Sciatic nerve (tissue), 2 donors: ENCODE data around the gene CDC14B. TPM values are rescaled to one million over a fixed set of nuclear protein-coding genes. Genes with fewer than 3 reads are reported as not detected.
"Not testable (repeated sequence)": the region's sequence is repeated elsewhere in the genome, so short reads cannot be mapped to it uniquely, and the experiment has no call there.

ENCODE experiments used
- ATAC-seq: fragments of 200-7000 bp; cut with Tn5 transposase; one replicate; pipeline ENCODE4 v1.9.1; 2020; ENCODE audit warnings: mild to moderate bottlenecking, moderate library complexity
- DNase-seq: peaks from one replicate; pipeline ENCODE4 v3.0.0-alpha.2; 2020; ENCODE audit warnings: low spot score
- intact Hi-C: fragments of 100-400 bp; cut with DNase I; formaldehyde crosslinking; loops from one replicate; pipeline ENCODE4 v1.14.2; 2022
- total RNA-seq: library from RNA; stranded (reverse); fragmentation: NEBNext Ultra II Directional; extraction: Animal tissue kit (Norgen Biotek cat#: 25700); gene quantifications from one replicate; pipeline ENCODE4 v1.2.1, GENCODE V29; 2021
- donor health status: DM: no; HTN: no; CAD: no.
- donor health status: DM: no; HTN: no; CAD: no.

CDC14B gene
- total RNA-seq, 1 donor from 2014 or later, result 45.1 TPM

DNA sequence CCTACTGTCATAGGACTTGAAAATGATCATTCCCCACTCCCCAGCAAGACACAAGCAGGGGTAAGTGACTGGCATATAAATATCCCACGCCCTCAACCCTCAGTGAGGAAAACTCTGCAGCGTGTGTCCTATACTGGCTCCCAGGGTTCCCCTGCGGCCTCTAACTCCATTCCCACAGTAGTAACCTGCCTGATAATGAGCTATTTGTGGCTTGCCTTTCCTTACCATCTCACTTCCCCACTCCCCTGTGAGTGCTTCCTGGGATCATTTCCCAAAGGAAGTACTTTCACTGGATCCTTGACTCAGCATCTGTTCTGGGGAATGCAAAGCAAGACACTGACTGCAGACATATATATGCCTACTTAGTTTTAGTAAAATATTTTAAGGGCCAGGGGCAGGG is 14.3 kb downstream of the CDC14B start:
- DNase-seq (no peak), ATAC-seq (no peak)
- intact Hi-C loops, result no loop called here

DNA sequence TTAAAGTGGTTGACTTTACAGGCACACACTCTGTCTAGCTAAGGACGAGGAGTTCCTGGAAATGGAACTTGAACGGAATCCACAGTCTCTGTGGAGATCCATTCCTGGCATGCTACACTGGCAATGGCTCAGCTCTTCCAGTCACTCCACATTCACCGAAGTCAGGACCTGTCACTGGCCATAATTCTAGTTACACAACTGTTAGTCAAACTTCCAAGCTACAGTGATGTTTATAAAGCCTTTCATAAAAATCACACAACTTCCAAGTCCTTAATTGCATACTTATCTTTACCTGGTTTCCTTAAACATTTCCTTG is 15.7 kb downstream of the CDC14B start:
- no peak for DNase-seq
- peak; percentile 93 for ATAC-seq
- intact Hi-C loops, result no loop called here

DNA sequence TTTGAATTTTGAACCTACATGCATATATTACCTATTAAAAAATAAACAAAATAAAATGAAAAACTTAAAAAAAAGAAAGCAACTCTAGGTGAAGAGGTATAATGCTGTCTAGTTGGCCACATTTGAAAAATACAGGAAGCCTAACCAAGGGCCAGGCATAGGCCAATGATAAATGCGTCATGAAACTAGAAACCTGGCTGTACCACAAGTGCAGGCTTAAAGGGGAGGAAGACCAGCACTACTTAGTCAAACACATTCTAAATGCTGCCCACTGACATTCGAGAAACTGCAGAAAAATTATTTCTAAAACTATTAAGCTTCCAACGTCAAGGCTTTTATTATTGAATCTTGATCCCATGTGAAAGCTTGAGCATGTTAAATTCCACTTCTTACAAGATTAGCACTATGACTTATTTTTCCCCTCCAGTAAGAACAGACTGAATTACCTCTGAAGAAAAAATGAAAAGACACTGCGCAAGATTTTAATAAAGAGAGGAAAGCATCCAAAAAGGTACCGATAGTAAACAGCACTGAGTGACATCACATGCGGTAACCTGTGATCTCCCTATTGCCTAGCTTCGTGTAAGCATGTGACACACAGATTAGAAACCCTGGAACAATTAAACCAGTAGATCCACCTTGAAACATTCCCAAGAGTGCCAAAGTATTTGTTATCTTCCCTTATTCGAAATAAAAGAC is 16.2 kb downstream of the CDC14B start:
- DNase-seq (no peak), ATAC-seq (peak; percentile 79)
- intact Hi-C loops, result no loop called here

DNA sequence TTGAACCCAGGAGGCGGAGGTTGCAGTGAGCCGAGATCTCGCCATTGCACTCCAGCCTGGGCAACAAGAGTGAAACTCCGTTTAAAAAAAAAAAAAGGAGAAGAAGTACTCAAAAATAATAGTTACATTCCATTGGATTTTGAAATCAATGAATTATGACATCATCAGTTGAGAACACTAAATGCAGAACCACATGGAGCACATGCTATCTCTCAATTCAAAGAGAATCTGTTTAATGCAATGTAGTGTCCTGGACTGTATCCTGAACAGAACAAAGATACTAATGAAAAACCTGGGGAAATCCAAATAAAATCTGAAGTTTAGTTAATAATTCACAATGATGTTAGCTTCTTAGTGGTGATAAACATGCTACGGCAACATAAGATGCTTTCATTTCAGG is 20.3 kb downstream of the CDC14B start:
- no peak for ATAC-seq
- intact Hi-C loops, result no loop called here
- no peak for DNase-seq

DNA sequence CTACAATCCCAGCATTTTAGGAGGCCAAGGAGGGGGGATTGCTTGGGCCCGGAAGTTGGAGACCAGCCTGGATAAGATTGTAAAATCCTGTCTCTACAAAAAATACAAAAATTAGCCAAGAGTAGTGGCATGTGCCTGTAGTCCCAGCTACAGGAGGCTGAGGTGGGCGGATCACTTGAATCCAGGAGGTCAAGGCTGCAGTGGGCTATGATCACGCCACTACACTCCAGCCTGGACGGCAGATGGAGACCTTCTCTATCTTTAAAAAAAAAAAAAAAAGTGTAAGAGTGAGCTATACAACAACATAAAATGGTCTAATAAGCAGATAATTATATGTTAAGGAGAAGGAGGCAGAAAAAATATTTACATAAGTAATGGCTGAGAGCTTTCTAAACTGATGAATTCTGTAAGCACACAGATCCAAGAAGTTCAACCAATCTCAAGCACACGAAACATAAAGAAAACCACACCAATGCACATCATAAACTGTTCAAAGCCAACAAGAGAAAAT is 23.0 kb downstream of the CDC14B start:
- intact Hi-C loops, result no loop called here
- ATAC-seq, result no peak
- DNase-seq, result no peak

DNA sequence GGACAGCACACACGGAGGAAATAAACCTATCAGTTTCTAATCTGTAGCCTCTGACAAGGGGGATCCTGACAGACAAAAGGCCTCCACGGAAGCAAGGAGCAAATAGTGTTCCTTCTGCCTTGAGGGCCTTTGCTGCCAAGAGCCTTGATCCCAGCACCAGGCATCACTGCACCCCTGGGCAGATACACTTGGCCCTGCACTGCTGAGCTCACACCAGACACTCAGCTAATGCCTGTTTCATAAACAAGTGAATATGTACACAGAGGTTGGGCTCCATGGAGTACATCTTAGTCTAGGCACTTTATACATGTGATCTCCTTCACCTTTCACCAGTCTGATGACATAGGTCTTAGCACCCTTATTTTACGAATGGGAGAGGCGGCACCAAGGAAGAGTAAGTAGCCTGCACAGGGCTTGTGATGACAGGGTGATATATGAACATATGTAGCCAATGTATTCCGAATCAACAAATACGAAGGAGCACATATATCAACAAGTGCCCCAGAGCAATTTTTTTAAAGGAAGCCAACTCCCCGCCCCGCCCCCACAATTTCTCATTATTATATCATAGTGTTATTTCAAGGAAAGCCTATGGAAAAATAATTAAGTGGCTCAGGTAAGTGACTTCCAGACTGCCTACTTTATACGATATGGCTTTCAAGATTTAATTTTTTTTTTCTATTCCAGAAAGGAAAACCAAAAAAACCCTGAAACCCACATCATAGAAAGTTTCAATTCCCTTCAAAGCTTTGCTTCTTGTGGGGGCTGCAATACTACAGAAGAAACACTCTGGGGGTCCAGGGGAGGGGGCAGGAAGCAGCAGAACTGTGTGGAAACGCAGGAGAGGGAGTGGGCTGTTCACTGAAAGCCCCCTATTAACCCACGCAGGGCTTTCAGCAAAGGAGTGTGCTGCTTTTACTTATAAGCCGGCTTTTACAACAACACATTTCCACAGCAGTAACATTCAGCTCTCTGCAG is 32.0 kb downstream of the CDC14B start:
- ATAC-seq, result no peak
- intact Hi-C loops, result no loop called here
- no peak for DNase-seq

DNA sequence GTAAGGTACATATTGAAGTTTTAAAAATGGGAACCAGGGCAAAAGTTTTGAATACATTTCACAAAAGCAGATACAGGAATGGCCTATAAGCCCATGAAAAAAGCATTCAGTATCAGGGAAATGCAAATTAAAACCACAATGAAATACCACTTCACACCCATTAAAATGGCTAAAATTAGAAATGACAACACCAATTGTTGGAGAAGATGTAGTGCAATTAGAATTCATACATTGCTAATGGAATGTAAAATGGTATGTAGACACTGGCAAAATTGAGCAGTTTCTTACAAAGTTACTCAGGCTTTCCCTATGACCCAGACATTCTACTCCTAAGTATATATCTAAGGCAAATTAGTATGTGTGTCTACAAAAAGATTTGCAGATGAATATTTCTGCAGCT is 34.2 kb downstream of the CDC14B start:
- DNase-seq, result no peak
- no peak for ATAC-seq
- intact Hi-C loops, result no loop called here

DNA sequence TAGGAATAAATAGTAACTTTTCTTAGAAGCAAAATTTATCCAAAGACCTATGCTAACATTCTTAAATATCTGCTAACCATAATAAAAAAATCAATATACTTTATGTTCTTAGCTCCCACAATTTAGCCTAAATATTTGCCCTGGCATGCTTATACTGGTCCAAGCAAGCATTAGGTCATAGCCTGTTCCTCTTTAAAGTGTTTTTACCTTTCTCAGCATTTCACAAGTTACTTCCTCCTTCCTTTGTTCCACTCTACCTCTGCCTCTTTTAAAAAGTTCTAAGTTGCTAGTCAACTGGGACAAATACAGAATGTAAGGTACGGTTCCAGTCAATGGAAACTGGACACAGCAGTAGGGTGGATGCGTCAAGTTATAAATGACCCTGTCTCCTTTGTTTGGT is 37.4 kb downstream of the CDC14B start:
- ATAC-seq, intact Hi-C loops, DNase-seq: not testable (repeated sequence)

DNA sequence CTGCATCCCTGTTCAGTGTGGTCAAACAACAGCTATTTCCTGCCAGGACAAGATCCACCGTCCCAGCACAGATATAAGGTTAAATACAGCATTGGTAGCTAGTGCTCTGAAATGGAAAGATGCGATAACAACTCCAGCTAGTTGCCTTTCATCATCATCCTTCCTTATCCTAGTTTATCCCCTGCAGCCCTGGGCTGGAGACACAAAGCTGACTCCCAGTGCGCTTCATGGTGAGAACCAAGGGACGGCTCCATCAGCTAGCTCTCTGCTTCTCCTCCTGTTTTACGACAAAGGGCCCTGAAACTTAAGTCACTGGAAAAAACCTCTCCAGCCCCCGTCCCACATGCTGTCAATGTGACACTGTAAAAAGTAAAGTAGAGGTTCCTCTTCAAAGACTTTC is 37.9 kb downstream of the CDC14B start:
- no peak for ATAC-seq
- DNase-seq, result no peak
- intact Hi-C loops, result no loop called here

DNA sequence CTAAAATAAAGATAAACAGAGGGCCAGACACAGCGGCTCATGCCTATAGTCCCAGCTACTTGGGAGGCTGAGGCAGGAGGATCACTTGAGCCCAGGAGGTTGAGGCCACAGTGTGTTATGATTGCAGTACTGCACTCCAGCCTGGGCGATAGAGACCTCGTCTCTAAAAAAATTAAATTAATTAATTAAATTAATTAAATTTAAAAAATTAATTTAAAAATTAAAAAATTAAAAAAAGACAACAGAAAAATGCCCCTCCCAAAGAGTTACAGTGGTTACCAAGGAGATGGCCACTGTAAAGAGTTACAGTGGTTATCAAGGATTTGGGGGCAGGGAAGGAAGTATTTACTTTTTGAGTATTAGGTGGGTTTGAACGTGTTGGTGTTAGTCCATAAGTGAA is 38.3 kb downstream of the CDC14B start:
- ATAC-seq (no peak), DNase-seq (no peak)
- intact Hi-C loops, result no loop called here

DNA sequence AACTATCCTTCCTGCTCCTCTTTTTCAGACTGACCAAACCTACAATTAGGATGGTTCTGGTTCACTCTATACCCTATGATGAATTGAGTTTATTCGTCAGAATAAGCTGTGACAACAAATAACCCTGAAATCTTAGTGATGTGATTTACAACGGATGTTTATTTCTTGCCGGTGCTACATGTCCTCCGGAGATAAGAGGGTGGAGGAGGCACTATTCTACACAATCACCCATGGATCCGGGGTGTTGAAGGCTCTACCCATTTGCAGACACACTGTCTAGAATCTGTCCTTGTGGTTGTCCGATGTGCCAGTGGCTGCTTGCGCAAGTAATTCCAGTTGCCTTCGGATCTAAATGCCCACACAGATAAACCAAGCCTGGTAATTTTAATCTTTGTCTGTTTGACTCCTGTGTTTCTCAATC is 44.7 kb downstream of the CDC14B start:
- intact Hi-C loops, result no loop called here
- no peak for ATAC-seq

DNA sequence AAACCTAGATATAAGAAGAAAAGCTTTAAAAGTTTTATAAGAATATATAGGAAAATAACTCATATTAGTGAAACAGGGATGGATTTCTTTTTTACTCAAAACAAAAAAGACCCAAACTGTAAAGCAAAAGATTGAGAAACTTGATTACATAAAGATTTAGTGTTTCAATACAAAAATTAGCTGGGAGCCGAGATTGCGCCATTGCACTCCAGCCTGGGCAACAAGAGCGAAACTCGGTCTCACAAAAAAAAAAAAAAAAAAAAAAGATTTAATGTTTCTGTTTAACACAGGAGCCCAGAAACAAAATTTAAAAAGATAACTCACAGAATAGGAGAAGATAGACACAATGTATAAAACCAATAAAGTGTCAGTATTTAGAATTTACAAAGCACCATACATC is 45.2 kb downstream of the CDC14B start:
- ATAC-seq (no peak), DNase-seq (no peak)
- intact Hi-C loops, result no loop called here

More for the DNA sequence above, 44.7 kb downstream of the CDC14B start:
- DNase-seq, result no peak

DNA sequence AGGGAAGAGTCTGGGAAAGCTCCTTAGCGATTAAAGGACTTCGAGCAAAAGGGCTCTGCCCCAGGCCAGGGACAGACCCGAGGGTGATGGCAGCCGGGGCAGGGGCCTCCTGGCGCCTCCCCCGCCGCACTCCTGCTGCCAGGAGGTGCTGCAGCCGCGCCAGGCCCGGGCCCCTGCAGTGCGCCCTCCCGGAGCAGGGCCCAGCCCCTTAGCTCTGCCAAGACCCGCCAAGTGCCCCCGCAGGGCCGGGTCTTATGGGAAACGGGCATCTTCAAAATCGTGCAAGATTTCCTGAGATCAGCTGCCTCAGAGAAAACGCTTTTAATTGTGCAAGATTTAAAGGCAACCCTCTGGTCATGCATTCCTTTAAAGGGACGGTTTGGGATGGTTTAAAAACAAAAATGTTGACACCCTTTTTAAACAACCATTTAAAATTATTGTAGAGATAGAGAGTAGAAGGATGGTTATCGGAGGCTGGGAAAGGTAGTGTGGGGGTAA is 52.4 kb downstream of the CDC14B start:
- intact Hi-C loops, result no loop called here
- ATAC-seq (peak; percentile 67), DNase-seq (no peak)

DNA sequence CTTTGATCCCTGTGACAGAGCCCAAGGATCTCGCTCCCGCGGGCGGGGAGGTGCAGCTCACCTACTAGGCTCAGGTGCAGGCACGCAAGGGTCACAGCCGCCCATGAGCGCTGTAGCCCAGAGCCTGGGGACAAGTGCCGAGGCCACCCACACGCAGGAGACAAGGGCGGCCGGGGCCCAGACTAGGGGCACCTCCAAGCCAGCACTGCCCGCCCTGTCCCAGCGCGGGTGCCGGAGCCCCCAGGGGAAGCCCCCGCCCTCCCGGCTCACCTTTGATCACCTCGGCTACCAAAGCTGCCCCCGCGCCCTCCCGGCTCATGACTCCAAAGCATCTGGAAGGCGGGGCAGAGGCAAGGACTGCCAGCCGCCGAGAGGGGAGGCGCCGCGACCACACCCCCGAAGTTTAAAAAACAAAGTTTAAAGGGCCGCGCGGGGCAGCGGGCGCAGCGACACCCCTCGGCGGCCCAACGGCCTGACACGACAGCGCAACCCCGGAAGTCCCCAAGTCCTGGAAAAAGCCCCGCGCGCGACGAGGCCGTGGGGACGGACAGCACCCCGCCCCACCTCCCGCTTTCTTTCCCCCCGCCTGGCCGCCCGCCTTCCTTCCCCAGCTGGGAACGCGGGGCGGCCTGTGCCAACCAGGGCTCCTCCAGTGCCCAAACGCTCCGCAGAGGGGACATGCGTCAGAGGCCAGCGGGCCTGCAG is 53.0 kb downstream of the CDC14B start:
- DNase-seq (peak; percentile 88), ATAC-seq (peak; percentile 93)
- intact Hi-C loops, result no loop called here

DNA sequence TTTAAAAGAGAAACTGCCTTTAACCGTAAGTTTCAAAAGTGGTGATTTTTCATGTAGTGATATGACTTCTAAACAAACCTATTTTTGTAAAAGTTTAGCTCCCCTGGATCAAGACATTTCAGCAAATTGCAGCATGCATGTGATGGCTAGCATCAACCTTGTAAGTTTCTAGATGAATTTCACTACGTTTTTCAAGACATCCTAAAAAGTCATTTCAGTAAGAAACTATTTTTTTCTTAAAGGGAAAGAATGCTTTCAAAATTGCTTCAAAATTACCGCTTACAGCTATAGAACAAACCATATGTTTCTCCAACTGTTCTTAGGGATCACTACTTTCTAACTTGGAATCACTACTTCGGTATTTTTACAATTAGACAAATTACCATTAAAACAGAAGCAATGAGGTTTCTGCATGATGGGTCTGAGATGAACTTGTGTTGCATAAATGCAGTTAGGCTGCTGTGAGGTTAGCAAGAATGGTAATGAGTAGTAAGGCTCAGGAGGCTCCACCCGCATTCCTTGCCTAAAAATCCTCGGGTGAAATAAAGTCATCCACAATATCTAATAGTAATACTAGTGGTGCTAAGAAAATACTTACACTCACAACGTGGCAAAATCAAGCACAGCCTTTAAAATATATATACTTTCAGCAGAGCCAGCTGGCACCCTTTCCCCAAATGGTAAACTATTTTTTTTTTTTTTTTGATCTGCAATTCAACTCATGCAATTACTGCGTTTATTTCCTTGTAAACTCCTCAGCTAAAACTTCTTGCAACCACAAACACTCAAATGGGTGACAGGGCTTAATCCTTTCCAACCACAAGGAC is 53.8 kb downstream of the CDC14B start:
- DNase-seq (no peak), ATAC-seq (peak; percentile 74)
- intact Hi-C loops, result no loop called here

DNA sequence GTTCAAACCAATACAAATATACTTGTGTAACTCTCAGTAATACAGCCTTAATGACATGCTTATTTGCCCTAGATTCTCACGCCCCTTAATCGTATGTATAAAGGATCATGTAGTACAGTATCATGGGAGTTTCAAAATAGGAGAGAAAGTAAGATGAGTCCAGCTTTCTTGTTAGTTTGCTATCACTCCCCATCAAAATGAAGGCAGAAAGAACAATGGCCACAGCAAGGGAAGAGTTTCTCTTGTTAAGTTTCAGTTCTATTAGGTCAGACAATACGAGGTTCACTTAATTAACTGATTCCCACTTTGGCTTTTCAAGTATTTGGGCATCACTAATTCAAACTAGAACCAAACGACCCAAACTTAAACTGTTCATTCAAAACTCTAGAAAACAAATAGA is 55.4 kb downstream of the CDC14B start:
- intact Hi-C loops, result no loop called here
- ATAC-seq, result no peak
- no peak for DNase-seq

DNA sequence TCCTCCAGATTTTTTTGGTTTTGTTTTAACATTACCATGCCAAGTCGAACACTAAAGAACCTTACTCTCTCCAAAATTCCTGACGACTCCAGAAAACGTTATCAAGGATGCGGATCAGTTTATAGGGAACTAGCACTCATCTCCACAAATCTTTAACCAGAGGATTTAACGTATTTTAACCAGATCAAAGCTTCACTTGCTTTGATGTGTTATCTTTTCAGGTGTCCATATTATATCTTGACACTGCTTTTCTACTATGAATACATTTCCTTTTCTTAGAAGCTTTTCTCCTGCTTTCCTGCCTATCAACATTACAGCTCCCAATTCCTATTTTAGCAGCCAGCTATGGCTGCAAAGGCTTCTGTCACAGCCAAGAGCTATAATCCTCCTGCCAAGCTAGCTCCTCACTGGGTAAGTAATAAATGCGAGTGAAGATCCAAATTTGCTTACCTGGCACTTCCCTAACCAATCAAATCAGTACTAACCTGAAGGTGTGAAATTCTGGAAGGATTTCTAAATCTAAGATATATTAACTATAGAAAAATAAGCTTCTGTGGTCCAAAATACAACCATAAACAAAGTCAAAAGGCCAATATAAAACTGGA is 60.2 kb downstream of the CDC14B start:
- ATAC-seq (no peak), DNase-seq (no peak)
- intact Hi-C loops, result no loop called here

DNA sequence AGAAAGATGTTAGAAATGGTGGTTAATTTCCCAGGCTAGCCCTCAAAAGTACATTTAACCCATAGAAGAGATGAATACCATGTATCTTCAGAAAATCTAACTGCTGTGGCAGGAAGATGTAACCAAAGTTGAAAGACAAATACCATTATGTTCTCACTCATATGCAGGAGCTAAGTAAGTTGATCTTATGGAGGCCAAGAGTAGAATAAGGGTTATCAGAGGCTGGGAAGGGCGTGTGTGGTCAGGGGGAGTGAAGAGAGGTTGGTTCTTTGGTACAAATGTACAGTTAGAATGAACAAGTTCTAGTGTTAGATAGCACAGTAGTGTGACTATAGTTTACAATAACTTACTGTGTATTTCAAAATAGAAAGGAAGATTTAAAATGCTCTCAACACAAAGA is 61.7 kb downstream of the CDC14B start:
- intact Hi-C loops, result no loop called here
- no peak for ATAC-seq
- DNase-seq, result no peak
